ENCODE measurements around the gene TMIGD1.

DNA sequence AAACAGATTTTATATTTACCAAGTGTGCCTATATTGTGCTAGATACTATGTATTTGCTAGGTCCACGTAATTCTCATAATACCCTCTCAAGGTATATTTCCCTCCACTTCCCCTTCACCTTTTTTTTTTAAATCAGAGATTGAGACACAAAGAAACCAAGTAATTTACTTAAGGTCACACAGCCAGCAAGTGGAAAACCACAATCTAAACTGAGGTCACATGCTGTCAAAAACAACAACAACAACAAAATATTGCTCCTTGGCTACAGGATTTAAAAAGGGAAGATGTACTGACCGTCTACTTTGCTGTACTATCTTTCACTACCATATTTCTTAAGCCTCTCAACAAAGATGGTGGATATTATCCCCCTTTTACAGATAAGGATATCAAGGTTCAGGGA, 57.9 kb downstream of the TMIGD1 start:
- TF ChIP-seq, protein P1, sequence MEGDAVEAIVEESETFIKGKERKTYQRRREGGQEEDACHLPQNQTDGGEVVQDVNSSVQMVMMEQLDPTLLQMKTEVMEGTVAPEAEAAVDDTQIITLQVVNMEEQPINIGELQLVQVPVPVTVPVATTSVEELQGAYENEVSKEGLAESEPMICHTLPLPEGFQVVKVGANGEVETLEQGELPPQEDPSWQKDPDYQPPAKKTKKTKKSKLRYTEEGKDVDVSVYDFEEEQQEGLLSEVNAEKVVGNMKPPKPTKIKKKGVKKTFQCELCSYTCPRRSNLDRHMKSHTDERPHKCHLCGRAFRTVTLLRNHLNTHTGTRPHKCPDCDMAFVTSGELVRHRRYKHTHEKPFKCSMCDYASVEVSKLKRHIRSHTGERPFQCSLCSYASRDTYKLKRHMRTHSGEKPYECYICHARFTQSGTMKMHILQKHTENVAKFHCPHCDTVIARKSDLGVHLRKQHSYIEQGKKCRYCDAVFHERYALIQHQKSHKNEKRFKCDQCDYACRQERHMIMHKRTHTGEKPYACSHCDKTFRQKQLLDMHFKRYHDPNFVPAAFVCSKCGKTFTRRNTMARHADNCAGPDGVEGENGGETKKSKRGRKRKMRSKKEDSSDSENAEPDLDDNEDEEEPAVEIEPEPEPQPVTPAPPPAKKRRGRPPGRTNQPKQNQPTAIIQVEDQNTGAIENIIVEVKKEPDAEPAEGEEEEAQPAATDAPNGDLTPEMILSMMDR (IDR thresholded peaks at IDR 0.05), result no peak
- TF ChIP-seq POLR2AphosphoS5 (IDR thresholded peaks at IDR 0.05) (no peak), POLR2A (IDR thresholded peaks at IDR 0.05) (no peak), EP300 (IDR thresholded peaks at IDR 0.05) (no peak)
